ENCODE data around the gene PGR.

- no peak for TF ChIP-seq CTCF (IDR thresholded peaks at IDR 0.05 in 8 of 11, conservative IDR thresholded peaks at IDR 0.05 in 3 of 11)
- TF ChIP-seq POLR2AphosphoS5 (IDR thresholded peaks at IDR 0.05) = no peak
- TF ChIP-seq POLR2A (IDR thresholded peaks at IDR 0.05) = no peak
These were observed 126.1 kb downstream of the PGR start for GRCh38 chr11:101003468-101003867.

Data from spleen (tissue), 7 donors.